H9 (cell line): ENCODE results near the gene NKAIN2. TPM values are rescaled to one million over a fixed set of nuclear protein-coding genes. Genes with fewer than 3 reads are reported as not detected.

Source experiments
- DNase-seq: peaks from one replicate; pipeline ENCODE4 v3.0.0-alpha.2; 2017
- H2AFZ ChIP-seq: one replicate; pipeline ENCODE4 v1.6.1; 2013; ENCODE audit warnings: mild to moderate bottlenecking, low read length, control low read depth, moderate library complexity
- H2AK5ac ChIP-seq: 2 replicates; pipeline ENCODE4 v1.6.1; 2013; ENCODE audit warnings: low read length, control low read depth, mixed read lengths; ENCODE audit not compliant: insufficient read length
- H2BK120ac ChIP-seq: one replicate; pipeline ENCODE4 v1.6.1; 2013; ENCODE audit warnings: low read depth, mild to moderate bottlenecking, low read length, control low read depth, inconsistent platforms; ENCODE audit not compliant: poor library complexity, severe bottlenecking
- H2BK12ac ChIP-seq: 2 replicates; pipeline ENCODE4 v1.6.1; 2013; ENCODE audit warnings: low read length, control low read depth, mixed read lengths, low read depth; ENCODE audit not compliant: insufficient read length
- H2BK15ac ChIP-seq: 2 replicates; pipeline ENCODE4 v1.6.1; 2013; ENCODE audit warnings: low read depth, low read length, control low read depth
- H2BK20ac ChIP-seq: one replicate; pipeline ENCODE4 v1.6.1; 2013; ENCODE audit warnings: low read depth, mild to moderate bottlenecking, low read length, control low read depth, inconsistent platforms; ENCODE audit not compliant: poor library complexity, severe bottlenecking
- H2BK5ac ChIP-seq: 2 replicates; pipeline ENCODE4 v1.6.1; 2013; ENCODE audit warnings: low read length, control low read depth, mixed read lengths; ENCODE audit not compliant: insufficient read length
- H3K14ac ChIP-seq: 2 replicates; pipeline ENCODE4 v1.6.1; 2013; ENCODE audit warnings: low read length, control low read depth; ENCODE audit not compliant: insufficient read depth
- H3K18ac ChIP-seq: 2 replicates; pipeline ENCODE4 v1.6.1; 2013; ENCODE audit warnings: low read depth, mild to moderate bottlenecking, mixed read lengths, low read length, control low read depth; ENCODE audit not compliant: insufficient read length
- H3K23ac ChIP-seq: 2 replicates; pipeline ENCODE4 v1.6.1; 2013; ENCODE audit warnings: low read length, control low read depth, mixed read lengths, low read depth; ENCODE audit not compliant: insufficient read length
- H3K23me2 ChIP-seq: 2 replicates; pipeline ENCODE4 v1.6.1; 2013; ENCODE audit warnings: low read depth, mild to moderate bottlenecking, mixed read lengths, low read length, control low read depth; ENCODE audit not compliant: insufficient read length, poor library complexity, severe bottlenecking
- H3K27ac ChIP-seq: 2 replicates; pipeline ENCODE4 v1.5.1; 2013; ENCODE audit warnings: low read length, control low read depth, mixed read lengths, low read depth; ENCODE audit not compliant: insufficient read length
- H3K27me3 ChIP-seq: 2 replicates; pipeline ENCODE4 v1.6.1; 2013; ENCODE audit warnings: low read length, control low read depth, inconsistent platforms; ENCODE audit not compliant: insufficient read depth
- H3K4ac ChIP-seq: 2 replicates; pipeline ENCODE4 v1.6.1; 2013; ENCODE audit warnings: low read depth, mild to moderate bottlenecking, control low read depth, inconsistent platforms, low read length, moderate library complexity
- H3K4me1 ChIP-seq: 2 replicates; pipeline ENCODE4 v1.6.1; 2013; ENCODE audit warnings: low read length, control low read depth, inconsistent platforms; ENCODE audit not compliant: insufficient read depth
- H3K4me2 ChIP-seq: 2 replicates; pipeline ENCODE4 v1.6.1; 2013; ENCODE audit warnings: low read length, control low read depth, mixed read lengths; ENCODE audit not compliant: insufficient read length, insufficient read depth
- H3K56ac ChIP-seq: 2 replicates; pipeline ENCODE4 v1.6.1; 2013; ENCODE audit warnings: low read depth, mild to moderate bottlenecking, mixed read lengths, low read length, control low read depth; ENCODE audit not compliant: insufficient read length
- H3K79me1 ChIP-seq: 2 replicates; pipeline ENCODE4 v1.6.1; 2013; ENCODE audit warnings: low read depth, mild to moderate bottlenecking, moderate library complexity, low read length, control low read depth, inconsistent platforms; ENCODE audit not compliant: insufficient read depth, poor library complexity, severe bottlenecking
- H3K79me2 ChIP-seq: 2 replicates; pipeline ENCODE4 v1.6.1; 2013; ENCODE audit warnings: low read length, control low read depth, inconsistent platforms; ENCODE audit not compliant: insufficient read depth
- H3K9ac ChIP-seq: 2 replicates; pipeline ENCODE4 v1.6.1; 2013; ENCODE audit warnings: low read length, control low read depth, mixed read lengths; ENCODE audit not compliant: insufficient read length; ENCODE audit errors: extremely low read depth
- H3K9me3 ChIP-seq: one replicate; pipeline ENCODE4 v1.6.1; 2013; ENCODE audit warnings: low read depth, low read length, inconsistent platforms; ENCODE audit not compliant: control insufficient read depth
- H3T11ph ChIP-seq: one replicate; pipeline ENCODE4 v1.6.1; 2013; ENCODE audit warnings: mild to moderate bottlenecking, low read length, control low read depth, inconsistent platforms
- H4K20me1 ChIP-seq: one replicate; pipeline ENCODE4 v1.6.1; 2013; ENCODE audit not compliant: control insufficient read depth, insufficient read length, insufficient read depth
- H4K5ac ChIP-seq: 2 replicates; pipeline ENCODE4 v1.6.1; 2013; ENCODE audit warnings: low read depth, mild to moderate bottlenecking, mixed read lengths, low read length, control low read depth; ENCODE audit not compliant: insufficient read length
- H4K8ac ChIP-seq: replicated peaks from 2 replicates; pipeline ENCODE4 v1.6.1; 2013; ENCODE audit warnings: low read length, control low read depth, mixed read lengths, low read depth; ENCODE audit not compliant: insufficient read length
- H4K91ac ChIP-seq: 2 replicates; pipeline ENCODE4 v1.6.1; 2013; ENCODE audit warnings: low read depth, mild to moderate bottlenecking, moderate library complexity, mixed read lengths, low read length, control low read depth; ENCODE audit not compliant: insufficient read length
- H3K27ac Mint-ChIP-seq, 3 experiments: 2 replicates in 2 of 3; 3 replicates in 1 of 3; pipeline ENCODE4 v1.8.0; 2020 to 2021; ENCODE audit warnings: mixed read lengths in 3 of 3, mild to moderate bottlenecking in 1 of 3, moderate library complexity in 1 of 3
- H3K27me3 Mint-ChIP-seq: 2 replicates; pipeline ENCODE4 v1.8.0; 2021; ENCODE audit warnings: low read depth, mild to moderate bottlenecking, moderate library complexity, mixed read lengths
- H3K36me3 Mint-ChIP-seq, 3 experiments: 2 replicates in 2 of 3; 3 replicates in 1 of 3; pipeline ENCODE4 v1.8.0; 2020 to 2021; ENCODE audit warnings: low read depth in 3 of 3, mixed read lengths in 3 of 3; ENCODE audit not compliant: insufficient read depth in 1 of 3
- H3K4me1 Mint-ChIP-seq, 2 experiments: 2 replicates each; pipeline ENCODE4 v1.8.0; 2020; ENCODE audit warnings: mixed read lengths in 2 of 2
- H3K4me3 Mint-ChIP-seq, 2 experiments: 2 replicates in 1 of 2; 3 replicates in 1 of 2; pipeline ENCODE4 v1.8.0; 2020 to 2021; ENCODE audit warnings: mild to moderate bottlenecking in 2 of 2, mixed read lengths in 2 of 2, moderate library complexity in 1 of 2
- H3K9me3 Mint-ChIP-seq, 2 experiments: 2 replicates in 1 of 2; 3 replicates in 1 of 2; pipeline ENCODE4 v1.8.0; 2020; ENCODE audit warnings: mild to moderate bottlenecking in 2 of 2, mixed read lengths in 2 of 2, moderate library complexity in 1 of 2
- WGBS: extraction: QIAGEN DNeasy Blood & Tissue Kit; methylation state at CpG from one replicate; pipeline ENCODE4 v1.1.7; 2013; ENCODE audit warnings: missing lambda C conversion rate, low lambda C conversion rate, mixed read lengths; ENCODE audit not compliant: insufficient read length; ENCODE audit errors: extremely low coverage; 5-methylcytosine and 5-hydroxymethylcytosine counted together
- total RNA-seq: library from RNA; stranded (reverse); gene quantifications from 2 replicates; pipeline ENCODE4 v1.2.1, GENCODE V29; 2021
- TF ChIP-seq, protein P1 (sequence below): fragments of 200-600 bp; sonication (generic); conservative IDR thresholded peaks from 3 replicates; pipeline ENCODE4 v1.8.0; 2021; ENCODE audit warnings: antibody characterized with exemption, mild to moderate bottlenecking

NKAIN2 gene
- total RNA-seq, 1 experiment from 2014 or later: 0.17 TPM

- Histone ChIP-seq H3K18ac (no peak overlapping the region), H3K4me2 (no peak overlapping the region), H3K9me3 (no peaks in the 10 kb centered on the region), H3K27me3 (no peaks in the 10 kb centered on the region), H2AFZ (no peak overlapping the region), H2BK12ac (no peak overlapping the region), H2BK20ac (no peak overlapping the region), H4K91ac (no peak overlapping the region), H3T11ph (no peak overlapping the region), H3K4ac (no peak overlapping the region), H3K4me1 (no peaks in the 10 kb centered on the region), H2AK5ac (no peak overlapping the region), H2BK15ac (no peak overlapping the region), H3K14ac (no peak overlapping the region), H3K27ac (no peak overlapping the region), H4K20me1 (no peaks in the 10 kb centered on the region), H2BK120ac (no peak overlapping the region), H3K23me2 (no peaks in the 10 kb centered on the region), H3K79me2 (no peaks in the 10 kb centered on the region), H3K56ac (no peak overlapping the region), H3K23ac (no peak overlapping the region), H3K79me1 (no peaks in the 10 kb centered on the region), H2BK5ac (no peak overlapping the region), H3K9ac (no peak overlapping the region), H4K5ac (no peak overlapping the region), H4K8ac (no peak overlapping the region)
- H3K36me3 Mint-ChIP-seq: no peaks in the 10 kb centered on the region
- TF ChIP-seq, protein P1, sequence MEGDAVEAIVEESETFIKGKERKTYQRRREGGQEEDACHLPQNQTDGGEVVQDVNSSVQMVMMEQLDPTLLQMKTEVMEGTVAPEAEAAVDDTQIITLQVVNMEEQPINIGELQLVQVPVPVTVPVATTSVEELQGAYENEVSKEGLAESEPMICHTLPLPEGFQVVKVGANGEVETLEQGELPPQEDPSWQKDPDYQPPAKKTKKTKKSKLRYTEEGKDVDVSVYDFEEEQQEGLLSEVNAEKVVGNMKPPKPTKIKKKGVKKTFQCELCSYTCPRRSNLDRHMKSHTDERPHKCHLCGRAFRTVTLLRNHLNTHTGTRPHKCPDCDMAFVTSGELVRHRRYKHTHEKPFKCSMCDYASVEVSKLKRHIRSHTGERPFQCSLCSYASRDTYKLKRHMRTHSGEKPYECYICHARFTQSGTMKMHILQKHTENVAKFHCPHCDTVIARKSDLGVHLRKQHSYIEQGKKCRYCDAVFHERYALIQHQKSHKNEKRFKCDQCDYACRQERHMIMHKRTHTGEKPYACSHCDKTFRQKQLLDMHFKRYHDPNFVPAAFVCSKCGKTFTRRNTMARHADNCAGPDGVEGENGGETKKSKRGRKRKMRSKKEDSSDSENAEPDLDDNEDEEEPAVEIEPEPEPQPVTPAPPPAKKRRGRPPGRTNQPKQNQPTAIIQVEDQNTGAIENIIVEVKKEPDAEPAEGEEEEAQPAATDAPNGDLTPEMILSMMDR: no peak
- H3K4me3 Mint-ChIP-seq: no peak overlapping the region
- no peaks in the 10 kb centered on the region; the same call in 1 of the 2 replicates for H3K27me3 Mint-ChIP-seq
- peaks cover 0 to 3% of the 10 kb centered on the region in 2 experiments; a peak in 1 of 4 replicates for H3K4me1 Mint-ChIP-seq
- WGBS: no CpG with 5 or more reads among the region's 2 CpGs
- no peak overlapping the region; a peak in 1 of 7 replicates for H3K27ac Mint-ChIP-seq
- no peaks in the 10 kb centered on the region for H3K9me3 Mint-ChIP-seq
- DNase-seq: no peak
Measured at GRCh38 chr6:124748778-124749177, 945.1 kb downstream of the NKAIN2 start.
